Duodenal mucosa (tissue), 2 donors: ENCODE results near the gene EML3.
A peak's percentile ranks its signal among the peaks of the same experiment; 100 is the strongest.
"Not testable (repeated sequence)": the region's sequence is repeated elsewhere in the genome, so short reads cannot be mapped to it uniquely, and the experiment has no call there.

Experiments used
- H3K27ac ChIP-seq: one replicate; pipeline ENCODE4 v1.7.0; 2013; ENCODE audit warnings: low read depth, low read length
- H3K27me3 ChIP-seq, 2 donors: one replicate each; pipeline ENCODE4 v1.7.0; 2013; ENCODE audit warnings: low read length in 2 of 2, control low read depth in 1 of 2; ENCODE audit not compliant: insufficient read depth in 2 of 2, control insufficient read depth in 1 of 2
- H3K36me3 ChIP-seq, 2 donors: one replicate each; pipeline ENCODE4 v1.7.0; 2013; ENCODE audit warnings: low read length in 2 of 2, control low read depth in 1 of 2; ENCODE audit not compliant: insufficient read depth in 2 of 2, control insufficient read depth in 1 of 2
- H3K4me1 ChIP-seq, 2 donors: one replicate each; pipeline ENCODE4 v1.7.0; 2013; ENCODE audit warnings: low read length in 2 of 2, control low read depth in 1 of 2; ENCODE audit not compliant: insufficient read depth in 2 of 2, control insufficient read depth in 1 of 2
- H3K4me3 ChIP-seq, 2 donors: one replicate each; pipeline ENCODE4 v1.7.0; 2013; ENCODE audit warnings: low read length in 2 of 2, low read depth in 1 of 2
- H3K9ac ChIP-seq, 2 donors: one replicate each; pipeline ENCODE4 v1.7.0; 2013; ENCODE audit warnings: low read length in 2 of 2, low read depth in 1 of 2
- H3K9me3 ChIP-seq, 2 donors: one replicate each; pipeline ENCODE4 v1.7.0; 2013; ENCODE audit warnings: low read length in 2 of 2, control low read depth in 1 of 2; ENCODE audit not compliant: control insufficient read depth in 1 of 2

EML3 gene

DNA sequence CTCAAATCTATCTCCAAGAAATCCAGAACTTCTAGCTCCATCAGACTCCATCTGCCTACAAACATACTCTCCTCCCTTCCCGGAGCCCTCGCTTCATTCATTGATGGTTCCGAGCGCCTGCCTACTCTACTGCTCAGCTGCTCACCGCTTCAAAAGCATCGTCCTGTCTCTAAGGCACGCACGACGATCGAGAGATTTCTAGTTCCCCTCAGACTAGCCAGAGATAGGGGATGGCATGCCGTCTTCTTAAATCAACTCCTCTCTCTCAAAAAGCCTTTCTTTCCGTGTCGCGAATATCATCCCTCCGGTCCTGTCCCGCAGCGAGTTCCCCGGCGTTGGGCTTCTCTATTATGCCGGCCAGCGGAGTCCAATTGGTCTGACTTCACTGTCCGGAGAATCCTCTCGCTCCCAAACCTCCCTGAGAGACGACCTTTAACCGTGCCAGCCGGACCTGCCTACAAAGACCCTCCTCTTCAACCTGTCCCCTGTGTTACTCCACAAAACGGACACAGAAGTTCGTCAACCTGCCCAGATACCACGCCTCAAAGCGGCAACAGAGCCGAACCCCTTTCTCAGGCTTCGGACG lies 39.5 kb downstream of the EML3 start:
- Histone ChIP-seq H3K9ac (peak overlapping the region; percentile 78 to 84), H3K4me1 (peaks cover 27 to 32% of the 10 kb centered on the region in 2 donors), H3K27me3 (no peaks in the 10 kb centered on the region), H3K4me3 (peak overlapping the region; percentile 90 to 97), H3K27ac (peak overlapping the region; percentile 15), H3K36me3 (peaks cover 25 to 62% of the 10 kb centered on the region in 2 donors), H3K9me3 (no peaks in the 10 kb centered on the region)

DNA sequence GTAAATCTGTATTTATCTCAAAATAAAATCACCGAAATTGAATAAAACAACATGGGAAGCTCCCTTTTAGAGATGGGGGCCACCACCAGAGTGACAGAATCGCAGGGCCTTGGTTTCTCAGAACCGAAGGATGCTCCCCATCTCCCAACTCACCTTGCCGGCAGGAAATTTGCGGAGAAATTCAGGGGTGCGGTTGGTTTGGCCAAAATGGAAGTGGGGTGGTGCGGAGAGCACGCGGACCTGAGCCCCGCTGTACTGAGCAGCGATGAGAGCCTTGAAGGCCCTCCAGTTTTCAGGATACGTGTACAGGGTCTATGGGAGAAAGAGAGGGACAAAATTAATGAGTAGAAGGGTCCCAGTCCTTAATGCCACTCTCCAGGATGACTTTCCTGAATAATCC lies 40.1 kb downstream of the EML3 start:
- Histone ChIP-seq H3K4me1 (peaks cover 27 to 31% of the 10 kb centered on the region in 2 donors), H3K36me3 (peaks cover 25 to 61% of the 10 kb centered on the region in 2 donors), H3K9ac (peak overlapping the region; percentile 78 to 84), H3K27ac (no peak overlapping the region), H3K27me3 (no peaks in the 10 kb centered on the region), H3K9me3 (no peaks in the 10 kb centered on the region), H3K4me3 (peak overlapping the region; percentile 90 to 97)

DNA sequence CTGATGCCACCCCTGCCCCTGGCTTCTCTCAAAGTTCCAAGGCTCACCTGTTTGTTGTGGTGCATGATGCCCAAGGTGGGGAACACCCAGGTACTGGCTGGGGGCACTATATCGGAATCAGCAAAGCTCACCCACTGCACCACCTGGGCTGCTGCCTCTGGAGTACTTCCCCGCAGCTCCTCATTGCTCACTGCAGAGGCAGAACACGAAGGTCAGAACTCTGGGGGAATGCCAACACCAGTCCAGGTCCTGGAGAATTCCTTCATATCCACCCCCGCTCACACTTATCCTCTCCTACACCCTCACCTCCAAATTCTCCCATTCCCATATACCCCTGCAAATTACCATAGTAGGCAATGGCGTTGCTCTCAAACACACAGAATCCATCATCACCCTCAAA lies 41.1 kb downstream of the EML3 start:
- H3K27ac ChIP-seq, H3K27me3 ChIP-seq, H3K4me3 ChIP-seq, H3K9ac ChIP-seq, H3K9me3 ChIP-seq: not testable (repeated sequence)
- Histone ChIP-seq H3K4me1 (peaks cover 24 to 27% of the 10 kb centered on the region in 2 donors), H3K36me3 (peaks cover 35 to 61% of the 10 kb centered on the region in 2 donors)

DNA sequence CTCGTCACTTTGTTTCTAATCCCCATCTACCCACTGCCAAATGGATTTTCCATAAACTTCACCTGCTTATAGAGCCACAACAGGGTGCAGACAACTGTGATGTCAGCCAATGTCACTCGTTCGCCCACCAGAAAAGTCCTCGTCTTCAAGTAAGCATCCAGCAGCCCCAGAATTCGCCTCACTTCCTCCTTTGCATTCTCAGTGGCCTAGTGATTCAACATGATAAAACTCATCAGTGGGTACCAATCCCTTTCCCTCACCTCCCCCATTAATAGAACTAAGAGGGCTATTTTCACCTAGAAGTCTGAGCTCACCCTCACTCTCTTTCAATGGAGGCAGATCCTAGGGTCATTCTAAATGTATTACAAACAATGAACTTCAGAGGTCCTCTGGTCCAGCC lies 41.7 kb downstream of the EML3 start:
- not testable (repeated sequence) for H3K27ac ChIP-seq, H3K4me3 ChIP-seq, H3K9ac ChIP-seq, H3K27me3 ChIP-seq, H3K9me3 ChIP-seq
- peaks cover 24 to 31% of the 10 kb centered on the region in 2 donors for H3K4me1 ChIP-seq
- peaks cover 35 to 61% of the 10 kb centered on the region in 2 donors for H3K36me3 ChIP-seq

DNA sequence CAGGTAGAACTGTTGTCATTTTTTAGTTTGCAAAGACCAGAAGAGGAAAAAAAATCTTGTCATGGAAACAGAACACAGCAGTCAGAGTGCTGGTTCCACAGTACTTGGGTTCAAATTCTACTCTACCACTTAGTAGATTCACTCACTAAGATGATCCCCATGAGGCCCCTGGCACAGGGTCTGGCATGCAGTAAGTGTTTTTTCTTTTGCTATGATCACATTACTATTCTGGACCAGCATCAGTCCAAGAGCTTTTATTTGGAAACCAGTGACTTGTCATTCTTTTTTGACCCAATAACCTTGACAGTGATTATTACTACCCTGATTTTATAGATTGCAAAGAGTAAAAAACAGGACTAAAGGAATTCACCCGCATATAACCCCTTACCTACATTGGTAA lies 43.0 kb downstream of the EML3 start:
- Histone ChIP-seq H3K36me3 (peaks cover 39 to 70% of the 10 kb centered on the region in 2 donors), H3K9ac (no peak overlapping the region), H3K9me3 (no peaks in the 10 kb centered on the region), H3K27ac (no peak overlapping the region), H3K4me3 (no peak overlapping the region), H3K4me1 (peaks cover 26 to 28% of the 10 kb centered on the region in 2 donors), H3K27me3 (no peaks in the 10 kb centered on the region)

DNA sequence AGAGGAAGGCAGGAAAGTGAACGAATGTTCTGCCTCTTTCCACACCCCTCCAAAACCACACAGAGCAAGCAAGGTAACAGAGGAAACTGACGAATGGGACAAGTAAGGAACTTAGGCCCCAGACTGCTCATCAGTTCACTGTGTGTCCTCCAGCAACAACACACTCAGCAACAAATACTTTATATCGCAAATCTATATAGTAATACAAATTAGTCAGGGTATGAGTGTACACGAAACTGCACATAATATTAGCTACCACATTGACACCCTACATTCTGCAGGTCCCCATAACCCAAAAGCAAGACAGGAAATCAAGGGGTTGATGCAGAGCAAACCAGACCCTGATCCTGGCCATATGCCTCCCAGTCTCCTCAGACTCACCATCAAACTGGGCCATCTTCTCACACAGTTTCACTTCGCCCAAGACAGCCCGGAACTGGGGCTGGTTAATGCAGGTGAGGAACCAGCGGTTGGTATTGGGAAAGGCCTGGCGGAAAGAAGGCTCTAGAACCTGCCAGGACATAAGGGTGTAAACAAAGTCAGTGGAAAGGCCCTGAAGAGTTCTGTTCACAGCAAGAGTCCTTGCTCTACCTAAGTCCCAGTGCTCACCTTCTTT lies 45.4 kb downstream of the EML3 start:
- Histone ChIP-seq H3K27ac (no peak overlapping the region), H3K27me3 (no peaks in the 10 kb centered on the region), H3K9ac (no peak overlapping the region), H3K4me3 (no peak overlapping the region), H3K4me1 (peaks cover 17 to 19% of the 10 kb centered on the region in 2 donors), H3K36me3 (peaks cover 47 to 84% of the 10 kb centered on the region in 2 donors), H3K9me3 (no peaks in the 10 kb centered on the region)

DNA sequence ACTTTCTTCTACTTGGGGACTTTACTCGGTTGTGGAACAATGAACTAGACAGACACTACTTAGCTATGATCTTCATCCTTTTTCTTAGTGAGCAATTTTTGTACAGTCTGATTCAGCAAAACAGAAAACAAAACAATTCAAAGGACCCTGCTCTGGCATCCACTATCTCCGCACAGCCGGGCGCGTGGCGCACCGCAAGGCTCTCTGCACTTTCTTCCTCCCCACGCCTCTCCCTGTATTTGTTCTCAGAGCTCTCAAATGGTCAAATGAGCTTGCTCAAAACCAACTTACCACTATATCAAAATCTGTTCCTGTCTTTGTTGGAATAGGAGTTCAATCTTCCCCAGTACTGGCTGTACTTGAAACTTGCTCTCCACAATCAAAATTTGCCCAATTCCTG lies 46.3 kb downstream of the EML3 start:
- no peaks in the 10 kb centered on the region for H3K27me3 ChIP-seq
- peaks cover 38 to 80% of the 10 kb centered on the region in 2 donors for H3K36me3 ChIP-seq
- no peak overlapping the region for H3K9ac ChIP-seq
- no peaks in the 10 kb centered on the region for H3K9me3 ChIP-seq
- no peak overlapping the region for H3K4me3 ChIP-seq
- H3K4me1 ChIP-seq, result peaks cover 10 to 15% of the 10 kb centered on the region in 2 donors
- H3K27ac ChIP-seq, result no peak overlapping the region

DNA sequence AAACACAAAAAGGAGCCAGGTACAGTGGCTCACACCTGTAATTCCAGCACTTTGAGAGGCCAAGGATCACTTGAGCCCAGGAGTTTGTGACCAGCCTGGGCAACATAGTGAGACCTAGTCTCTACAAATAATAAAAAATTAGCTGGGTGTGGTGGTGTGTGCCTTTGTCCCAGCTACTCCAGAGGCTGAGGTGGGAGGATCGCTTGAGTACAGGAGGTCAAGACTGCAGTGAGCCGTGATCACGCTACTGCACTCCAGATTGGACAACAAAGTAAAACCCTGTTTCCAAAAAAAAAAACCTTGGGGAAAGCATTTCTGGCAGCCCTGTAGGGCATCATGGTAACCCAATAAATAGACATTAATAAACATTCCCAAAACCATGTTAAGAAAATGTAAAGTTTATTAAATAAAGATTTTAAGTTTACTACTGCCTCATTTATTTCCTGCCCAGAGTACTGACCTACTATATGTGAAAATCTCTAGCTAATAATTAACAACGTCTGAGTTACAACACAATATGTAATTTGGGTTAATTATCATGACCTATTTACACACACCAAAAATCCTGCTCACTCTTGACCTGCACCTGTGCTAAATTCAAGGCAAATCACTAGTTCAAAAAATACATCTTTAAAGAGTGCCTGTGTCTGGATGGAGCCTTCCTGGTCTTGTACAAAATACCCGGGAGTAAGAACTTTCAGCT lies 47.3 kb downstream of the EML3 start:
- Histone ChIP-seq H3K4me1 (peaks cover 13 to 23% of the 10 kb centered on the region in 2 donors), H3K27ac (no peak overlapping the region), H3K9ac (no peak overlapping the region), H3K9me3 (no peaks in the 10 kb centered on the region), H3K4me3 (no peak overlapping the region), H3K27me3 (no peaks in the 10 kb centered on the region), H3K36me3 (peaks cover 29 to 72% of the 10 kb centered on the region in 2 donors)

DNA sequence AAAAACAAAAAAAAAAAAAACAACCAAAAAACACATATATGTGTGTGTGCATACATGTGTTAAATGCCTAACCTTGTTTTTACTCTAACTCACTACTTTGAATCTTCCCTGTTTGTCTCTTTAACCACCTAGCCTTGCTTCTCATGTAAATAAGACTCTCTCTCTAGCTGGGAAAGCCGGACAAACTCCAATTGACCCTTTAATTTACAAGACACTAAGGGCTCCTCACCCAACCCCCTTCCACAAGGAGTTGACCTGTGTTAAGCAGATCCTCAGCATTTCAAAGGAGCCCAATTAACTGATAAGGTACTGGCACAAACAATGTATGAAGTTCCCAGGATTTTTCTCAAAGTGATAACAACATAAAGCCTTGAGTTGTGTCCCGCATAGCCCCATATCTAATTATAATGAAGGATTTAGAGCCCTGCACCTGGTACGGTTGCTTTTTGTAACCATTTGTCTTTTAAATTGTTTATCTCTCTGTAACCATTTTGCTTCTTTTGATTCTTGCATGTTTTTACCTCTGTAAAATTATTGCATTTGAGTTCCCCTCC lies 50.8 kb downstream of the EML3 start:
- Histone ChIP-seq H3K36me3 (peaks cover 32 to 60% of the 10 kb centered on the region in 2 donors), H3K4me1 (peaks cover 25 to 49% of the 10 kb centered on the region in 2 donors)
- not testable (repeated sequence) for H3K9me3 ChIP-seq, H3K9ac ChIP-seq, H3K27me3 ChIP-seq, H3K27ac ChIP-seq, H3K4me3 ChIP-seq

DNA sequence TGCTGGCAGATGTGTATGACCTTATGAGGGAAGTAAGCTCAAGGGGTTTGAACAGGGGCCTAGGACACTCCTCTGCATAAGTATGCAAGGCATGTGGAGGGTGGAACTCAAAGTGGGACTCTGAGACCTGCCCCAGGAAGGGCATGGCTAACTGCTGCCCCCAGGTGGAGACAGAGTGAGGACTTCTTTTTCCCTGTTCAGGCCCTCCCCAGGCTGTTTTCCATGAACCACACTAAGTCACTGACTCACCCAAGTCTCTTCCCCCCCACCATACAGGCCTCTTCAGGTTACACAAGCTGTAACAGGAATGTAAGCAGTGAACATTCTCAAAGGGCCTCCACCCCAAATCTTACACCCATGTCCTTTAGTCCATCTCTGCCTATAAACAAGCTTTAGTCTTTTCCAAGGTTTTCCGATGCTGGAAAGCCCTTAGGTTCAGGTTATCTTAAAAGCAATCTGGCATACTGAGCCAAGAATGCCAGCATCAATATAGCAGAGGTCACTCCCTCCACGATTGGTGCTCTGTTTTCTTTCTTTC lies 51.9 kb downstream of the EML3 start:
- Histone ChIP-seq H3K4me3 (no peak overlapping the region), H3K4me1 (peaks cover 34 to 53% of the 10 kb centered on the region in 2 donors), H3K36me3 (peaks cover 21 to 49% of the 10 kb centered on the region in 2 donors), H3K27ac (peak overlapping the region; percentile 69), H3K9me3 (no peaks in the 10 kb centered on the region), H3K27me3 (no peaks in the 10 kb centered on the region), H3K9ac (no peak overlapping the region)
